Endothelial cell of umbilical vein (primary cell): ENCODE results near the gene GNB5.

Source experiments
- CTCF ChIP-seq, 2 donors: IDR thresholded peaks; 1 replicate in 1 of 2; 2 replicates in 1 of 2; pipeline ENCODE4 v1.5.1; 2011; ENCODE audit warnings: low read length in 2 of 2, mild to moderate bottlenecking in 2 of 2, moderate library complexity in 2 of 2, control low read depth in 1 of 2, inconsistent platforms in 1 of 2, low read depth in 1 of 2; ENCODE audit not compliant: insufficient read depth in 1 of 2; ENCODE audit errors: extremely low read depth in 1 of 2
- EZH2 ChIP-seq: IDR thresholded peaks from 2 replicates; pipeline ENCODE4 v1.6.1; 2012; ENCODE audit warnings: borderline replicate concordance, low read depth, mild to moderate bottlenecking, moderate library complexity, low read length, inconsistent platforms; ENCODE audit not compliant: severe bottlenecking
- MAX ChIP-seq: IDR thresholded peaks from 2 replicates; pipeline ENCODE4 v1.6.1; 2011; ENCODE audit not compliant: insufficient read depth, insufficient read length
- POLR2AphosphoS5 ChIP-seq: IDR thresholded peaks from 2 replicates; pipeline ENCODE4 v1.6.1; 2012; ENCODE audit warnings: low read depth, mild to moderate bottlenecking, control low read depth, low read length, moderate library complexity; ENCODE audit not compliant: insufficient read depth

GRCh38 chr15:52184721-52185120 lies 6.5 kb downstream of the GNB5 start:
- TF ChIP-seq CTCF (IDR thresholded peaks at IDR 0.05; ENCODE audit: extremely low read depth in 1 of 2, insufficient read depth in 1 of 2, low read depth in 1 of 2, low read length in 2 of 2): no peak
- no peak for TF ChIP-seq EZH2
- no peak for TF ChIP-seq MAX
- no peak for TF ChIP-seq POLR2AphosphoS5
